K562 (cell line): ENCODE results near the gene MAP7D1. TPM values are rescaled to one million over a fixed set of nuclear protein-coding genes. Genes with fewer than 3 reads are reported as not detected.
A peak's percentile ranks its signal among the peaks of the same experiment; 100 is the strongest.

Experiments used
- ATAC-seq: fragments of 200-7000 bp; cut with Tn5 transposase; 3 replicates; pipeline ENCODE4 v1.9.1; 2020; ENCODE audit warnings: moderate library complexity
- BruUV-seq: library from RNA; stranded (reverse); fragments of 400-500 nt; replicated peaks from 2 replicates; lab custom pipeline; 2021; lab: Mats Ljungman, UMichigan
- CTCF ChIA-PET: fragments of 300-600 bp; formaldehyde crosslinking; extraction: SDS; loops from one replicate; lab custom pipeline; 2021; ENCODE audit warnings: low intra/inter-chr PET ratio; lab: Yijun Ruan, JAX
- POLR2A ChIA-PET: fragments of 300-600, 350-650 bp; sonication (Branson Sonifier 250); formaldehyde crosslinking; extraction: SDS; loops from one replicate; lab custom pipeline; 2021; ENCODE audit warnings: antibody characterized with exemption, inconsistent platforms; lab: Yijun Ruan, JAX
- DNase-seq, 4 experiments: peaks; one replicate each; pipeline versions ENCODE4 v3.0.0 to v3.0.0-alpha.2; 2011 to 2018; ENCODE audit warnings: low spot score in 3 of 4, mixed read lengths in 3 of 4; ENCODE audit errors: extremely low read depth in 1 of 4
- FAIRE-seq: peaks from 2 replicates; lab custom pipeline; 2011; peaks lifted over from hg19 to GRCh38; lab: Jason Lieb, UNC
- H2AFZ ChIP-seq: 2 replicates; pipeline ENCODE4 v1.6.0; 2011; ENCODE audit warnings: low read depth, low read length, control low read depth, inconsistent platforms
- H3K27ac ChIP-seq: fragments of 200-600 bp; 3 replicates; pipeline ENCODE4 v1.8.0; 2011; ENCODE audit warnings: low read depth, mild to moderate bottlenecking, control low read depth, inconsistent platforms, low read length, moderate library complexity, mixed read lengths; ENCODE audit errors: extremely low read depth
- H3K27me3 ChIP-seq, 2 experiments: fragments of 300-600 bp in 1 of 2; 2 replicates in 1 of 2; 3 replicates in 1 of 2; pipeline versions ENCODE4 v1.6.0 to v1.8.0; 2011; ENCODE audit warnings: inconsistent platforms in 2 of 2, low read length in 2 of 2, mild to moderate bottlenecking in 1 of 2, mixed read lengths in 1 of 2, moderate library complexity in 1 of 2; ENCODE audit not compliant: control insufficient read depth in 2 of 2, insufficient read depth in 2 of 2
- H3K36me3 ChIP-seq: fragments of 300-600 bp; 3 replicates; pipeline ENCODE4 v1.8.0; 2011; ENCODE audit warnings: mild to moderate bottlenecking, low read length, inconsistent platforms; ENCODE audit not compliant: control insufficient read depth, insufficient read depth
- H3K4me1 ChIP-seq, 2 experiments: fragments of 200-600 bp in 1 of 2; replicated peaks in 1 of 2; 2 replicates in 1 of 2; 3 replicates in 1 of 2; pipeline versions ENCODE4 v1.5.1 to v1.8.0; 2011; ENCODE audit warnings: inconsistent platforms in 2 of 2, low read length in 2 of 2, mild to moderate bottlenecking in 1 of 2, mixed read lengths in 1 of 2, moderate library complexity in 1 of 2; ENCODE audit not compliant: control insufficient read depth in 2 of 2, insufficient read depth in 2 of 2
- H3K4me2 ChIP-seq: 2 replicates; pipeline ENCODE4 v1.6.1; 2011; ENCODE audit warnings: low read length, control low read depth, inconsistent platforms, mixed read lengths; ENCODE audit not compliant: insufficient read depth
- H3K4me3 ChIP-seq: fragments of 200-600 bp; sonication (generic), shearing (Covaris generic); 2 replicates; pipeline ENCODE4 v1.5.1; 2016; ENCODE audit warnings: control low read depth, inconsistent platforms
- H3K79me2 ChIP-seq: fragments of 200-600 bp; 3 replicates; pipeline ENCODE4 v1.8.0; 2011; ENCODE audit warnings: low read length, inconsistent platforms; ENCODE audit not compliant: control insufficient read depth, insufficient read depth
- H3K9ac ChIP-seq, 2 experiments: 2 replicates each; pipeline versions ENCODE4 v1.6.0 to v1.6.1; 2011; ENCODE audit warnings: low read depth in 2 of 2, low read length in 2 of 2, control low read depth in 1 of 2, inconsistent platforms in 1 of 2, mild to moderate bottlenecking in 1 of 2, mixed read lengths in 1 of 2; ENCODE audit not compliant: insufficient read depth in 1 of 2
- H3K9me1 ChIP-seq: one replicate; pipeline ENCODE4 v1.6.0; 2011; ENCODE audit warnings: inconsistent platforms, mild to moderate bottlenecking, low read length, moderate library complexity; ENCODE audit not compliant: control insufficient read depth, insufficient read depth
- H3K9me3 ChIP-seq: replicated peaks from 2 replicates; pipeline ENCODE4 v1.5.1; 2011; ENCODE audit warnings: low read depth, low read length, inconsistent platforms; ENCODE audit not compliant: control insufficient read depth, insufficient read depth
- H4K20me1 ChIP-seq: replicated peaks from 2 replicates; pipeline ENCODE4 v1.6.1; 2011; ENCODE audit warnings: low read length, inconsistent platforms, mixed read lengths; ENCODE audit not compliant: control insufficient read depth, insufficient read depth
- CREB1 ChIP-seq, 2 experiments: sonication (generic) in 1 of 2; formaldehyde crosslinking in 1 of 2; IDR thresholded peaks; 2 replicates each; pipeline versions ENCODE4 v1.6.1 to v1.8.0; 2012 to 2022; ENCODE audit warnings: inconsistent platforms in 1 of 2, mild to moderate bottlenecking in 1 of 2, missing genetic modification reagents in 1 of 2, moderate library complexity in 1 of 2
- CTCFL ChIP-seq: IDR thresholded peaks from 2 replicates; pipeline ENCODE4 v1.6.1; 2011; ENCODE audit warnings: borderline replicate concordance, low read depth, mild to moderate bottlenecking, moderate library complexity, low read length; ENCODE audit not compliant: insufficient read depth, poor library complexity, severe bottlenecking
- HEY1 ChIP-seq: fragments of 250-450 bp; sonication (Bioruptor Pico); IDR thresholded peaks from 2 replicates; pipeline ENCODE4 v1.5.0; 2020; ENCODE audit warnings: mild to moderate bottlenecking, moderate library complexity, borderline replicate concordance
- RBFOX2 ChIP-seq: fragments of 200-400 bp; formaldehyde crosslinking; IDR thresholded peaks from 2 replicates; pipeline ENCODE4 v1.6.1; 2017; ENCODE audit warnings: low read depth, mild to moderate bottlenecking, low read length, moderate library complexity
- RREB1 ChIP-seq: fragments of 250-450 bp; sonication (Bioruptor Pico); IDR thresholded peaks from 2 replicates; pipeline ENCODE4 v1.4.0; 2020
- ZNF12 ChIP-seq: sonication (generic); formaldehyde crosslinking; IDR thresholded peaks from 2 replicates; pipeline ENCODE4 v1.4.0; 2020; ENCODE audit warnings: mild to moderate bottlenecking, missing genetic modification reagents
- ZNF764 ChIP-seq: fragments of 250-450 bp; sonication (Bioruptor Pico); IDR thresholded peaks from 2 replicates; pipeline ENCODE4 v1.4.0; 2020; ENCODE audit warnings: low read depth, mild to moderate bottlenecking, moderate library complexity
- WGBS: fragments of 100-300 bp; shearing (Covaris generic); methylation state at CpG from one replicate; pipeline ENCODE4 v1.1.6; 2016; ENCODE audit warnings: low coverage, mixed read lengths; ENCODE audit not compliant: insufficient coverage; ENCODE audit errors: missing lambda C conversion rate; 5-methylcytosine and 5-hydroxymethylcytosine counted together
- in situ Hi-C: fragments of 300-500 bp; cut with MboI; formaldehyde crosslinking; loops from 4 replicates; pipeline ENCODE4 v1.15.0; 2018; ENCODE audit warnings: inconsistent platforms, mixed read lengths
- intact Hi-C: fragments of 100-400 bp; cut with micrococcal nuclease; formaldehyde crosslinking; loops from 2 replicates; pipeline ENCODE4 v1.14.2; 2022
- polyA plus RNA-seq, 8 experiments: library from polyadenylated mRNA; depleted of rRNA in 4 of 8; stranded (reverse) in 5 of 8; unstranded in 3 of 8; fragments of >200 nt; fragmentation: Nextera tagmentation in 2 of 8; fragmentation: Illumina TruSeq in 1 of 8; extraction: Ambion mirVana in 2 of 8; extraction: Trizol in 1 of 8; gene quantifications; 2 replicates each; pipeline versions ENCODE4 v1.2.1 to v1.2.3, GENCODE V29; 2011 to 2014; ENCODE audit warnings: inconsistent platforms in 1 of 8, missing spikeins in 1 of 8
- total RNA-seq, 7 experiments: library from RNA; depleted of rRNA in 6 of 7; stranded (reverse); fragments of >200 nt in 6 of 7; fragmentation: Illumina TruSeq in 2 of 7; extraction: Trizol in 2 of 7; gene quantifications; 2 replicates each; pipeline versions ENCODE4 v1.2.1 to v1.2.3, GENCODE V29; 2011 to 2021; ENCODE audit warnings: low replicate concordance in 1 of 7

MAP7D1 gene
- total and polyA plus RNA-seq, 9 of the 15 experiments (the other 6 are each of a cell fraction or from before 2014, with no cell fraction given): 3.6 to 108 (median 34.5) TPM

GRCh38 chr1:36109041-36109679, 46.8 kb upstream of the MAP7D1 start:
- H3K9me3 ChIP-seq: no peaks in the 10 kb centered on the region
- H4K20me1 ChIP-seq: no peaks in the 10 kb centered on the region
- H3K27me3 ChIP-seq: no peaks in the 10 kb centered on the region
- no peak overlapping the region for H3K27ac ChIP-seq
- H3K9ac ChIP-seq: 0 out of 4 replicates have a peak overlapping the region, but pooled peaks of 1 of the 2 experiments have one; percentile 29
- H3K4me1 ChIP-seq: peaks cover 0 to 21% of the 10 kb centered on the region in 2 experiments; a peak in 3 of 5 replicates
- ChIA-PET CTCF (no interaction called here), POLR2A (interaction anchor here (0.7 kb wide), 1 partner anchor 12 kb away, joined by 3 read pairs; no protein-coding TSS in a partner anchor)
- H3K36me3 ChIP-seq: no peaks in the 10 kb centered on the region
- 58% methylated on average over 10 of the region's 11 CpGs for WGBS
- DNase-seq (no peak), FAIRE-seq (peak; percentile 44), ATAC-seq (peak; percentile 20; the same call in 2 of the 3 replicates)
- no peak overlapping the region for H2AFZ ChIP-seq
- no peak overlapping the region for H3K4me3 ChIP-seq
- TF ChIP-seq CTCFL (no peak), ZNF764 (CRISPR knock-in tag) (no peak), HEY1 (CRISPR knock-in tag) (no peak), RREB1 (CRISPR knock-in tag) (no peak), CREB1 (IDR thresholded peaks at IDR 0.05) (no peak), CREB1 (CRISPR knock-in tag; IDR thresholded peaks at IDR 0.05) (no peak), RBFOX2 (no peak), ZNF12 (CRISPR knock-in tag) (no peak)
- H3K79me2 ChIP-seq: no peaks in the 10 kb centered on the region
- in situ Hi-C loops (no loop called here), intact Hi-C loops (no loop called here)
- H3K9me1 ChIP-seq: no peaks in the 10 kb centered on the region
- no TSS peak for BruUV-seq
- no peak overlapping the region for H3K4me2 ChIP-seq
